K562 (cell line): Measurements from ENCODE around the gene FOXA3. TPM values are rescaled to one million over a fixed set of nuclear protein-coding genes. Genes with fewer than 3 reads are reported as not detected.
A peak's percentile ranks its signal among the peaks of the same experiment; 100 is the strongest.

Source experiments
- BACH1 ChIP-seq: fragments of 200-800 bp; sonication (Bioruptor generic); IDR thresholded peaks from 2 replicates; pipeline ENCODE4 v1.6.1; 2016; ENCODE audit warnings: missing genetic modification characterization, missing compliant biosample characterization
- BRD4 ChIP-seq: fragments of 200-600 bp; sonication (generic); IDR thresholded peaks from 2 replicates; pipeline ENCODE4 v1.6.1; 2017; ENCODE audit warnings: inconsistent platforms
- DACH1 ChIP-seq: fragments of 450-650 bp; IDR thresholded peaks from 2 replicates; pipeline ENCODE4 v1.6.1; 2018; ENCODE audit not compliant: partially characterized antibody
- EHMT2 ChIP-seq: fragments of 450-650 bp; IDR thresholded peaks from 2 replicates; pipeline ENCODE4 v1.6.1; 2018; ENCODE audit warnings: antibody characterized with exemption
- ETV1 ChIP-seq: fragments of 450-650 bp; conservative IDR thresholded peaks from 2 replicates; pipeline ENCODE4 v1.6.1; 2016; ENCODE audit warnings: missing genetic modification characterization, control low read depth, low read depth, missing compliant biosample characterization
- HBP1 ChIP-seq: fragments of 450-650 bp; formaldehyde crosslinking; IDR thresholded peaks from 2 replicates; pipeline ENCODE4 v1.4.0; 2022; ENCODE audit warnings: missing genetic modification characterization
- MLLT1 ChIP-seq, 2 experiments: fragments of 450-650 bp; IDR thresholded peaks; 2 replicates each; pipeline ENCODE4 v1.6.1; 2016
- SMARCE1 ChIP-seq: fragments of 450-650 bp; IDR thresholded peaks from 2 replicates; pipeline ENCODE4 v1.7.1; 2016; ENCODE audit warnings: mild to moderate bottlenecking
- SMC3 ChIP-seq: conservative IDR thresholded peaks from 2 replicates; pipeline ENCODE4 v1.6.1; 2011; ENCODE audit warnings: low read depth, low read length, improper control_type of control experiment; ENCODE audit not compliant: insufficient read depth
- SNRNP70 ChIP-seq: fragments of 200-400 bp; formaldehyde crosslinking; optimal IDR thresholded peaks from 2 replicates; pipeline ENCODE3; 2017; ENCODE audit warnings: low read depth, low read length
- STAG1 ChIP-seq: sonication (generic); formaldehyde crosslinking; IDR thresholded peaks from 2 replicates; pipeline ENCODE4 v1.5.0; 2020; ENCODE audit warnings: missing genetic modification reagents, borderline replicate concordance
- THRAP3 ChIP-seq: fragments of 450-650 bp; IDR thresholded peaks from 2 replicates; pipeline ENCODE4 v1.6.1; 2016; ENCODE audit warnings: mild to moderate bottlenecking, inconsistent platforms, borderline replicate concordance
- USF1 ChIP-seq: sonication (generic); formaldehyde crosslinking; IDR thresholded peaks from 2 replicates; pipeline ENCODE4 v1.9.0; 2022; ENCODE audit warnings: mild to moderate bottlenecking, missing genetic modification reagents
- YBX1 ChIP-seq: fragments of 450-650 bp; IDR thresholded peaks from 2 replicates; pipeline ENCODE4 v1.7.1; 2016; ENCODE audit warnings: mild to moderate bottlenecking
- polyA plus RNA-seq, 8 experiments: library from polyadenylated mRNA; depleted of rRNA in 4 of 8; stranded (reverse) in 5 of 8; unstranded in 3 of 8; fragments of >200 nt; fragmentation: Nextera tagmentation in 2 of 8; fragmentation: Illumina TruSeq in 1 of 8; extraction: Ambion mirVana in 2 of 8; extraction: Trizol in 1 of 8; gene quantifications; 2 replicates each; pipeline versions ENCODE4 v1.2.1 to v1.2.3, GENCODE V29; 2011 to 2014; ENCODE audit warnings: inconsistent platforms in 1 of 8, missing spikeins in 1 of 8
- total RNA-seq, 7 experiments: library from RNA; depleted of rRNA in 6 of 7; stranded (reverse); fragments of >200 nt in 6 of 7; fragmentation: Illumina TruSeq in 2 of 7; extraction: Trizol in 2 of 7; gene quantifications; 2 replicates each; pipeline versions ENCODE4 v1.2.1 to v1.2.3, GENCODE V29; 2011 to 2021; ENCODE audit warnings: low replicate concordance in 1 of 7
- TF ChIP-seq, protein P1 (sequence below): fragments of 250-450 bp; sonication (Bioruptor Pico); IDR thresholded peaks from 2 replicates; pipeline ENCODE4 v1.8.0; 2021; ENCODE audit warnings: moderate library complexity, mild to moderate bottlenecking, inconsistent platforms

FOXA3 gene
- total and polyA plus RNA-seq, 9 of the 15 experiments (the other 6 are each of a cell fraction or from before 2014, with no cell fraction given): 1.3 to 15.5 (median 4.7) TPM

- TF ChIP-seq ETV1 (tag) (peak; percentile 41; the same call in 1 of the 2 replicates), SMARCE1 (0 out of 2 replicates have a peak, but pooled peaks have one; percentile 17), SNRNP70 (no peak), DACH1 (peak; percentile 70), HBP1 (no peak), BRD4 (no peak; the same call in 1 of the 2 replicates), THRAP3 (peak; percentile 57; the same call in 1 of the 2 replicates), USF1 (CRISPR knock-in tag) (peak; percentile 65), EHMT2 (no peak), BACH1 (tag) (no peak), SMC3 (peak; percentile 99), MLLT1 (IDR thresholded peaks at IDR 0.05) (peak; percentile 51 to 91; a peak in 2 of 4 replicates), STAG1 (CRISPR knock-in tag) (peak; percentile 76; the same call in 1 of the 2 replicates), YBX1 (no peak)
- TF ChIP-seq, protein P1, sequence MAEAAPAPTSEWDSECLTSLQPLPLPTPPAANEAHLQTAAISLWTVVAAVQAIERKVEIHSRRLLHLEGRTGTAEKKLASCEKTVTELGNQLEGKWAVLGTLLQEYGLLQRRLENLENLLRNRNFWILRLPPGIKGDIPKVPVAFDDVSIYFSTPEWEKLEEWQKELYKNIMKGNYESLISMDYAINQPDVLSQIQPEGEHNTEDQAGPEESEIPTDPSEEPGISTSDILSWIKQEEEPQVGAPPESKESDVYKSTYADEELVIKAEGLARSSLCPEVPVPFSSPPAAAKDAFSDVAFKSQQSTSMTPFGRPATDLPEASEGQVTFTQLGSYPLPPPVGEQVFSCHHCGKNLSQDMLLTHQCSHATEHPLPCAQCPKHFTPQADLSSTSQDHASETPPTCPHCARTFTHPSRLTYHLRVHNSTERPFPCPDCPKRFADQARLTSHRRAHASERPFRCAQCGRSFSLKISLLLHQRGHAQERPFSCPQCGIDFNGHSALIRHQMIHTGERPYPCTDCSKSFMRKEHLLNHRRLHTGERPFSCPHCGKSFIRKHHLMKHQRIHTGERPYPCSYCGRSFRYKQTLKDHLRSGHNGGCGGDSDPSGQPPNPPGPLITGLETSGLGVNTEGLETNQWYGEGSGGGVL (CRISPR knock-in tag): no peak
Measured at GRCh38 chr19:45882652-45883585, 18.8 kb downstream of the FOXA3 start (continued).
